HepG2 (cell line): ENCODE data around the gene NUDCD2. TPM values are rescaled to one million over a fixed set of nuclear protein-coding genes. Genes with fewer than 3 reads are reported as not detected.

Experiments used
- ATAC-seq: fragments of 200-7000 bp; cut with Tn5 transposase; 3 replicates; pipeline ENCODE4 v1.9.1; 2020; ENCODE audit warnings: mild to moderate bottlenecking, moderate library complexity
- BruUV-seq: library from RNA; stranded (reverse); fragments of 400-500 nt; replicated peaks from 2 replicates; lab custom pipeline; 2021; lab: Mats Ljungman, UMichigan
- CTCF ChIA-PET: fragments of 300-600 bp; formaldehyde crosslinking; extraction: SDS; loops from one replicate; lab custom pipeline; 2021; ENCODE audit warnings: low total read pairs, inconsistent platforms, low intra/inter-chr PET ratio; lab: Yijun Ruan, JAX
- POLR2A ChIA-PET: fragments of 350-600 bp; sonication (Branson Sonifier 250); formaldehyde crosslinking; loops from one replicate; lab custom pipeline; 2020; ENCODE audit warnings: antibody characterized with exemption, inconsistent platforms; lab: Yijun Ruan, JAX
- DNase-seq: peaks from one replicate; pipeline ENCODE4 v3.0.0-alpha.2; 2015; ENCODE audit warnings: low spot score
- FAIRE-seq: peaks from 3 replicates; lab custom pipeline; 2011; peaks lifted over from hg19 to GRCh38; lab: Jason Lieb, UNC
- H2AFZ ChIP-seq: one replicate; pipeline ENCODE4 v1.6.1; 2011; ENCODE audit warnings: low read length, inconsistent platforms
- H3K27ac ChIP-seq: fragments of 300-600 bp; 3 replicates; pipeline ENCODE4 v1.8.0; 2011; ENCODE audit warnings: mixed run types, mild to moderate bottlenecking, mixed read lengths, low read length, inconsistent platforms; ENCODE audit not compliant: insufficient read depth; ENCODE audit errors: extremely low read length
- H3K27me3 ChIP-seq, 2 experiments: fragments of 200-600 bp in 1 of 2; 2 replicates in 1 of 2; 3 replicates in 1 of 2; pipeline versions ENCODE4 v1.6.0 to v1.8.0; 2011; ENCODE audit warnings: low read length in 2 of 2, mild to moderate bottlenecking in 2 of 2, moderate library complexity in 2 of 2, inconsistent platforms in 1 of 2; ENCODE audit not compliant: insufficient read depth in 2 of 2, control insufficient read depth in 1 of 2
- H3K36me3 ChIP-seq, 2 experiments: fragments of 200-600 bp in 1 of 2; replicated peaks in 1 of 2; 2 replicates in 1 of 2; 3 replicates in 1 of 2; pipeline versions ENCODE4 v1.5.1 to v1.8.0; 2011; ENCODE audit warnings: low read length in 2 of 2, inconsistent platforms in 1 of 2; ENCODE audit not compliant: insufficient read depth in 2 of 2, control insufficient read depth in 1 of 2
- H3K4me1 ChIP-seq: 2 replicates; pipeline ENCODE4 v1.5.1; 2012; ENCODE audit warnings: low read length, inconsistent platforms; ENCODE audit not compliant: insufficient read depth
- H3K4me2 ChIP-seq: 2 replicates; pipeline ENCODE4 v1.6.0; 2011; ENCODE audit warnings: low read depth, low read length, inconsistent platforms
- H3K4me3 ChIP-seq, 3 experiments: fragments of 200-600 bp in 1 of 3; sonication (generic), shearing (Covaris generic) in 1 of 3; replicated peaks in 1 of 3; 2 replicates each; pipeline ENCODE4 v1.5.1; 2011 to 2016; ENCODE audit warnings: low read length in 3 of 3, inconsistent platforms in 2 of 3, low read depth in 2 of 3, mild to moderate bottlenecking in 2 of 3, control low read depth in 1 of 3, mixed read lengths in 1 of 3; ENCODE audit not compliant: insufficient read depth in 1 of 3
- H3K79me2 ChIP-seq: one replicate; pipeline ENCODE4 v1.6.1; 2011; ENCODE audit warnings: low read length, inconsistent platforms; ENCODE audit not compliant: insufficient read depth
- H3K9ac ChIP-seq: 2 replicates; pipeline ENCODE4 v1.6.0; 2011; ENCODE audit warnings: mild to moderate bottlenecking, low read depth, low read length, inconsistent platforms; ENCODE audit not compliant: insufficient read depth
- H3K9me3 ChIP-seq: 2 replicates; pipeline ENCODE4 v1.5.1; 2012; ENCODE audit warnings: mild to moderate bottlenecking, low read length
- H4K20me1 ChIP-seq: 2 replicates; pipeline ENCODE4 v1.6.0; 2011; ENCODE audit warnings: inconsistent platforms, mild to moderate bottlenecking, low read length, moderate library complexity; ENCODE audit not compliant: insufficient read depth
- CC2D1A ChIP-seq: sonication (generic); formaldehyde crosslinking; IDR thresholded peaks from 2 replicates; pipeline ENCODE4 v1.8.1; 2023; ENCODE audit warnings: mild to moderate bottlenecking, missing genetic modification reagents
- HCFC1 ChIP-seq: fragments of 150-350 bp; IDR thresholded peaks from 2 replicates; pipeline ENCODE4 v1.6.1; 2014; ENCODE audit warnings: low read depth, low read length
- MBD4 ChIP-seq: IDR thresholded peaks from 2 replicates; pipeline ENCODE4 v1.6.1; 2012; ENCODE audit warnings: low read length, inconsistent platforms, borderline replicate concordance
- MNT ChIP-seq: fragments of 450-650 bp; IDR thresholded peaks from 2 replicates; pipeline ENCODE4 v1.6.1; 2016
- NFKBIZ ChIP-seq: IDR thresholded peaks from 2 replicates; pipeline ENCODE4 v1.6.1; 2018; ENCODE audit warnings: missing genetic modification reagents, missing compliant biosample characterization
- PHF5A ChIP-seq: IDR thresholded peaks from one replicate; pipeline ENCODE4 v1.6.1; 2018; ENCODE audit warnings: low read depth, missing genetic modification reagents; ENCODE audit not compliant: unreplicated experiment
- SPEN ChIP-seq: sonication (generic); formaldehyde crosslinking; IDR thresholded peaks from 2 replicates; pipeline ENCODE4 v1.5.1; 2020; ENCODE audit warnings: low read depth, mild to moderate bottlenecking, missing genetic modification reagents
- ZEB1 ChIP-seq: IDR thresholded peaks from 2 replicates; pipeline ENCODE4 v1.6.1; 2012; ENCODE audit warnings: mild to moderate bottlenecking, low read depth, inconsistent platforms; ENCODE audit not compliant: insufficient replicate concordance
- ZNF615 ChIP-seq: sonication (generic); formaldehyde crosslinking; IDR thresholded peaks from 2 replicates; pipeline ENCODE4 v1.5.0; 2020; ENCODE audit warnings: mild to moderate bottlenecking, missing genetic modification reagents, borderline replicate concordance
- WGBS: methylation state at CpG from one replicate; pipeline ENCODE4 v1.1.6; 2017; ENCODE audit warnings: low lambda C conversion rate; 5-methylcytosine and 5-hydroxymethylcytosine counted together
- in situ Hi-C: cut with HindIII; loops from 2 replicates; pipeline ENCODE4 v1.10.0; 2017; ENCODE audit warnings: low pct_unique_long_range_greater_than_20kb; ENCODE audit not compliant: extremely low pct_ligation_motif_present
- intact Hi-C: fragments of 100-400 bp; cut with micrococcal nuclease; formaldehyde crosslinking; loops from one replicate; pipeline ENCODE4 v1.10.0; 2022; ENCODE audit not compliant: unreplicated experiment
- polyA plus RNA-seq, 8 experiments: library from polyadenylated mRNA; depleted of rRNA in 3 of 8; stranded (reverse) in 7 of 8; unstranded in 1 of 8; fragments of >200 nt; fragmentation: Illumina TruSeq in 4 of 8; extraction: Trizol in 4 of 8; gene quantifications; 2 replicates each; pipeline versions ENCODE4 v1.2.1 to v1.2.3, GENCODE V29; 2011 to 2016; ENCODE audit warnings: low read depth in 4 of 8, missing spikeins in 1 of 8, mixed read lengths in 1 of 8; ENCODE audit not compliant: insufficient read depth in 1 of 8
- total RNA-seq, 5 experiments: library from RNA; depleted of rRNA; stranded (reverse); fragments of >200 nt; fragmentation: Illumina TruSeq; extraction: Trizol; gene quantifications; 2 replicates each; pipeline ENCODE4 v1.2.3, GENCODE V29; 2016; ENCODE audit warnings: low read depth in 1 of 5
- TF ChIP-seq, protein P1 (sequence below): sonication (generic); formaldehyde crosslinking; IDR thresholded peaks from 2 replicates; pipeline ENCODE4 v1.4.0; 2020; ENCODE audit warnings: low read depth, mild to moderate bottlenecking, missing genetic modification reagents
- TF ChIP-seq, protein P2 (sequence below): sonication (generic); formaldehyde crosslinking; IDR thresholded peaks from 2 replicates; pipeline ENCODE4 v1.5.0; 2020; ENCODE audit warnings: mild to moderate bottlenecking, missing genetic modification reagents, borderline replicate concordance
- TF ChIP-seq, protein P3 (sequence below): sonication (generic); formaldehyde crosslinking; IDR thresholded peaks from 2 replicates; pipeline ENCODE4 v1.8.0; 2022; ENCODE audit warnings: mild to moderate bottlenecking, missing genetic modification reagents, moderate library complexity

NUDCD2 gene
- total and polyA plus RNA-seq, 2 of the 13 experiments (the other 11 are each of a cell fraction or from before 2014, with no cell fraction given) = 14.8 to 39.2 TPM

DNA sequence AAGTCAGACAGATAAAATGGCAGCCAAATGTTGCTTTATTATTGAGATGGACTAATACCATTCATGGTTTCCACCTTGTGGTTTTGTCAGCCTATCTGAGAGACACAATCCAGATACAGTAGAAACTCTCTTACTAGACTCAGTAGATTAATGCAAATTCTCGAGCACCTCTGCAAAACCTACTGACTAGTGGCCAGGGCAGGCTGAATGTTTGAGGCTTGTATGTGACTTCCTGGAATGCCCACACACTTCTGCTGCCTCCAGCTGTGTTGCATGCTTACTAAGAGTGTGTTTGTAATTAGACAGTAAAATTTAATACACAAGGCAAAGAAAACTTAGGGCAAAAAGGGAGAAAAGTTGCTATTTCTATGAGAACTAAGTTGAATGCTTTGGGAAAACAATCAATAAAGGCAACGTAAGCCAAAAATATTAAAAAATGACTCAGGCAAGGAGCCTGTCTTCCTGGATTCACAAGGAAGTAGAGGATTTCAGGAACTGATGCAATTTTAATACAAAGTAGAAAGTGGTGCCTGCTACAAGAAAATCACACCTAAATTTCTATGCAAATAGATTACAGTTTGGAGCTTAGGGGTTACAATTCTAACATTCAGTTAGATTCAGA lies 52.8 kb downstream of the NUDCD2 start:
- Histone ChIP-seq H2AFZ (no peak overlapping the region), H3K27ac (no peak overlapping the region), H3K4me3 (no peak overlapping the region), H3K79me2 (no peaks in the 10 kb centered on the region), H3K4me1 (no peaks in the 10 kb centered on the region), H3K4me2 (no peak overlapping the region), H3K36me3 (no peaks in the 10 kb centered on the region), H3K9me3 (no peaks in the 10 kb centered on the region), H4K20me1 (no peaks in the 10 kb centered on the region), H3K9ac (no peak overlapping the region), H3K27me3 (no peaks in the 10 kb centered on the region)
- in situ Hi-C loops (loop anchor here (25.0 kb wide), 1 partner anchor 1870 kb away; the partner anchor contains the start of gene GABRB2), intact Hi-C loops (loop anchor here (5.0 kb wide), 1 partner anchor 1555 kb away; no protein-coding TSS in a partner anchor)
- DNase-seq (no peak), ATAC-seq (no peak), FAIRE-seq (no peak)
- POLR2A ChIA-PET = no interaction called here
- CTCF ChIA-PET = interaction anchor here (1.8 kb wide), 1 partner anchor 1199 kb away, joined by 5 read pairs; no protein-coding TSS in a partner anchor
- no TSS peak for BruUV-seq
- 41% methylated on average over 2 of the region's 2 CpGs for WGBS
- TF ChIP-seq, protein P1, sequence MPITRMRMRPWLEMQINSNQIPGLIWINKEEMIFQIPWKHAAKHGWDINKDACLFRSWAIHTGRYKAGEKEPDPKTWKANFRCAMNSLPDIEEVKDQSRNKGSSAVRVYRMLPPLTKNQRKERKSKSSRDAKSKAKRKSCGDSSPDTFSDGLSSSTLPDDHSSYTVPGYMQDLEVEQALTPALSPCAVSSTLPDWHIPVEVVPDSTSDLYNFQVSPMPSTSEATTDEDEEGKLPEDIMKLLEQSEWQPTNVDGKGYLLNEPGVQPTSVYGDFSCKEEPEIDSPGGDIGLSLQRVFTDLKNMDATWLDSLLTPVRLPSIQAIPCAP (CRISPR knock-in tag) = no peak
- TF ChIP-seq CC2D1A (CRISPR knock-in tag) = no peak
- TF ChIP-seq MNT = no peak
- no peak for TF ChIP-seq ZNF615
- no peak for TF ChIP-seq ZEB1
- TF ChIP-seq, protein P2, sequence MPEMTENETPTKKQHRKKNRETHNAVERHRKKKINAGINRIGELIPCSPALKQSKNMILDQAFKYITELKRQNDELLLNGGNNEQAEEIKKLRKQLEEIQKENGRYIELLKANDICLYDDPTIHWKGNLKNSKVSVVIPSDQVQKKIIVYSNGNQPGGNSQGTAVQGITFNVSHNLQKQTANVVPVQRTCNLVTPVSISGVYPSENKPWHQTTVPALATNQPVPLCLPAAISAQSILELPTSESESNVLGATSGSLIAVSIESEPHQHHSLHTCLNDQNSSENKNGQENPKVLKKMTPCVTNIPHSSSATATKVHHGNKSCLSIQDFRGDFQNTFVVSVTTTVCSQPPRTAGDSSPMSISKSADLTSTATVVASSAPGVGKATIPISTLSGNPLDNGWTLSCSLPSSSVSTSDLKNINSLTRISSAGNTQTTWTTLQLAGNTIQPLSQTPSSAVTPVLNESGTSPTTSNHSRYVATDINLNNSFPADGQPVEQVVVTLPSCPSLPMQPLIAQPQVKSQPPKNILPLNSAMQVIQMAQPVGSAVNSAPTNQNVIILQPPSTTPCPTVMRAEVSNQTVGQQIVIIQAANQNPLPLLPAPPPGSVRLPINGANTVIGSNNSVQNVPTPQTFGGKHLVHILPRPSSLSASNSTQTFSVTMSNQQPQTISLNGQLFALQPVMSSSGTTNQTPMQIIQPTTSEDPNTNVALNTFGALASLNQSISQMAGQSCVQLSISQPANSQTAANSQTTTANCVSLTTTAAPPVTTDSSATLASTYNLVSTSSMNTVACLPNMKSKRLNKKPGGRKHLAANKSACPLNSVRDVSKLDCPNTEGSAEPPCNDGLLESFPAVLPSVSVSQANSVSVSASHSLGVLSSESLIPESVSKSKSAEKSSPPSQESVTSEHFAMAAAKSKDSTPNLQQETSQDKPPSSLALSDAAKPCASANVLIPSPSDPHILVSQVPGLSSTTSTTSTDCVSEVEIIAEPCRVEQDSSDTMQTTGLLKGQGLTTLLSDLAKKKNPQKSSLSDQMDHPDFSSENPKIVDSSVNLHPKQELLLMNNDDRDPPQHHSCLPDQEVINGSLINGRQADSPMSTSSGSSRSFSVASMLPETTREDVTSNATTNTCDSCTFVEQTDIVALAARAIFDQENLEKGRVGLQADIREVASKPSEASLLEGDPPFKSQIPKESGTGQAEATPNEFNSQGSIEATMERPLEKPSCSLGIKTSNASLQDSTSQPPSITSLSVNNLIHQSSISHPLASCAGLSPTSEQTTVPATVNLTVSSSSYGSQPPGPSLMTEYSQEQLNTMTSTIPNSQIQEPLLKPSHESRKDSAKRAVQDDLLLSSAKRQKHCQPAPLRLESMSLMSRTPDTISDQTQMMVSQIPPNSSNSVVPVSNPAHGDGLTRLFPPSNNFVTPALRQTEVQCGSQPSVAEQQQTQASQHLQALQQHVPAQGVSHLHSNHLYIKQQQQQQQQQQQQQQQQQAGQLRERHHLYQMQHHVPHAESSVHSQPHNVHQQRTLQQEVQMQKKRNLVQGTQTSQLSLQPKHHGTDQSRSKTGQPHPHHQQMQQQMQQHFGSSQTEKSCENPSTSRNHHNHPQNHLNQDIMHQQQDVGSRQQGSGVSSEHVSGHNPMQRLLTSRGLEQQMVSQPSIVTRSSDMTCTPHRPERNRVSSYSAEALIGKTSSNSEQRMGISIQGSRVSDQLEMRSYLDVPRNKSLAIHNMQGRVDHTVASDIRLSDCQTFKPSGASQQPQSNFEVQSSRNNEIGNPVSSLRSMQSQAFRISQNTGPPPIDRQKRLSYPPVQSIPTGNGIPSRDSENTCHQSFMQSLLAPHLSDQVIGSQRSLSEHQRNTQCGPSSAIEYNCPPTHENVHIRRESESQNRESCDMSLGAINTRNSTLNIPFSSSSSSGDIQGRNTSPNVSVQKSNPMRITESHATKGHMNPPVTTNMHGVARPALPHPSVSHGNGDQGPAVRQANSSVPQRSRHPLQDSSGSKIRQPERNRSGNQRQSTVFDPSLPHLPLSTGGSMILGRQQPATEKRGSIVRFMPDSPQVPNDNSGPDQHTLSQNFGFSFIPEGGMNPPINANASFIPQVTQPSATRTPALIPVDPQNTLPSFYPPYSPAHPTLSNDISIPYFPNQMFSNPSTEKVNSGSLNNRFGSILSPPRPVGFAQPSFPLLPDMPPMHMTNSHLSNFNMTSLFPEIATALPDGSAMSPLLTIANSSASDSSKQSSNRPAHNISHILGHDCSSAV (CRISPR knock-in tag) = no peak
- no peak for TF ChIP-seq MBD4
- no peak for TF ChIP-seq HCFC1
- TF ChIP-seq NFKBIZ (CRISPR knock-in tag) = no peak
- TF ChIP-seq SPEN (CRISPR knock-in tag) = no peak
- TF ChIP-seq, protein P3, sequence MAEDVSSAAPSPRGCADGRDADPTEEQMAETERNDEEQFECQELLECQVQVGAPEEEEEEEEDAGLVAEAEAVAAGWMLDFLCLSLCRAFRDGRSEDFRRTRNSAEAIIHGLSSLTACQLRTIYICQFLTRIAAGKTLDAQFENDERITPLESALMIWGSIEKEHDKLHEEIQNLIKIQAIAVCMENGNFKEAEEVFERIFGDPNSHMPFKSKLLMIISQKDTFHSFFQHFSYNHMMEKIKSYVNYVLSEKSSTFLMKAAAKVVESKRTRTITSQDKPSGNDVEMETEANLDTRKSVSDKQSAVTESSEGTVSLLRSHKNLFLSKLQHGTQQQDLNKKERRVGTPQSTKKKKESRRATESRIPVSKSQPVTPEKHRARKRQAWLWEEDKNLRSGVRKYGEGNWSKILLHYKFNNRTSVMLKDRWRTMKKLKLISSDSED (CRISPR knock-in tag) = no peak
- TF ChIP-seq PHF5A = no peak
